ENCODE data around the gene INA. TPM values are rescaled to one million over a fixed set of nuclear protein-coding genes. Genes with fewer than 3 reads are reported as not detected.

Gene INA
- total RNA-seq, 1 experiment from 2014 or later, result 0.08 TPM

GRCh38 chr10:103316087-103316486 is 39.1 kb downstream of the INA start:
- no peak for ATAC-seq
- DNase-seq (ENCODE audit: low read depth, low spot score), result no peak
- Histone ChIP-seq H3K27ac (ENCODE audit: low read length) (no peak overlapping the region), H3K27me3 (ENCODE audit: control insufficient read depth, insufficient read depth, low read length) (no peaks in the 10 kb centered on the region), H3K36me3 (ENCODE audit: control insufficient read depth, insufficient read depth, low read length) (peaks cover 12% of the 10 kb centered on the region), H3K9me3 (ENCODE audit: control insufficient read depth, insufficient read depth, low read depth, low read length) (no peaks in the 10 kb centered on the region), H3K4me1 (ENCODE audit: control insufficient read depth, insufficient read depth, low read length) (no peaks in the 10 kb centered on the region), H3K4me3 (ENCODE audit: low read depth in 2 of 2, low read length in 2 of 2) (no peak overlapping the region)
- BruUV-seq (replicated peaks), result TSS peak; percentile 64
- ChIA-PET CTCF (no interaction called here), POLR2A (no interaction called here)
- in situ Hi-C loops (cut with HindIII; ENCODE audit: low pct_unique_long_range_greater_than_20kb, low sequenced_read_pairs) (no loop called here), intact Hi-C loops (cut with micrococcal nuclease; ENCODE audit: unreplicated experiment) (no loop called here)
- TF ChIP-seq POLR2AphosphoS5 (IDR thresholded peaks at IDR 0.05; ENCODE audit: low read depth, low read length), result no peak
- no peak for TF ChIP-seq SIN3A (IDR thresholded peaks at IDR 0.05; ENCODE audit: borderline replicate concordance, insufficient read depth, low read depth, low read length)
- no peak for TF ChIP-seq REST (IDR thresholded peaks at IDR 0.05; ENCODE audit: insufficient read depth in 1 of 2, low read depth in 2 of 2, low read length in 1 of 2)
- no peak for TF ChIP-seq CTCF (IDR thresholded peaks at IDR 0.05)

GRCh38 chr10:103327906-103328305 is 51.0 kb downstream of the INA start:
- intact Hi-C loops (cut with micrococcal nuclease; ENCODE audit: unreplicated experiment), result no loop called here
- POLR2A ChIA-PET, result interaction anchor here (0.7 kb wide), 1 partner anchor 48 kb away, joined by 3 read pairs; no protein-coding TSS in a partner anchor
- Histone ChIP-seq H3K27me3 (ENCODE audit: control insufficient read depth, insufficient read depth, low read length) (no peaks in the 10 kb centered on the region), H3K4me3 (ENCODE audit: low read depth in 2 of 2, low read length in 2 of 2) (no peak overlapping the region), H3K27ac (ENCODE audit: low read length) (no peak overlapping the region), H3K9me3 (ENCODE audit: control insufficient read depth, insufficient read depth, low read depth, low read length) (no peaks in the 10 kb centered on the region), H3K4me1 (ENCODE audit: control insufficient read depth, insufficient read depth, low read length) (no peaks in the 10 kb centered on the region), H3K36me3 (ENCODE audit: control insufficient read depth, insufficient read depth, low read length) (peaks cover 7% of the 10 kb centered on the region; the same call in 1 of the 2 replicates)
- no peak for DNase-seq (ENCODE audit: low read depth, low spot score)
- CTCF ChIA-PET, result no interaction called here
- TF ChIP-seq TCF7L2 (IDR thresholded peaks at IDR 0.05; ENCODE audit: low read depth, low read length) (no peak), SIN3A (IDR thresholded peaks at IDR 0.05; ENCODE audit: borderline replicate concordance, insufficient read depth, low read depth, low read length) (no peak), REST (IDR thresholded peaks at IDR 0.05; ENCODE audit: insufficient read depth in 1 of 2, low read depth in 2 of 2, low read length in 1 of 2) (no peak), POLR2AphosphoS5 (IDR thresholded peaks at IDR 0.05; ENCODE audit: low read depth, low read length) (no peak), CTCF (IDR thresholded peaks at IDR 0.05) (no peak)
- no TSS peak for BruUV-seq (replicated peaks)
- in situ Hi-C loops (cut with HindIII; ENCODE audit: low pct_unique_long_range_greater_than_20kb, low sequenced_read_pairs), result no loop called here
- no peak for ATAC-seq

Measured in Panc1 (cell line).